ENCODE data around the gene ABCC3.
A peak's percentile ranks its signal among the peaks of the same experiment; 100 is the strongest.
"Not testable (repeated sequence)": the region's sequence is repeated elsewhere in the genome, so short reads cannot be mapped to it uniquely, and the experiment has no call there.

Gene ABCC3

DNA sequence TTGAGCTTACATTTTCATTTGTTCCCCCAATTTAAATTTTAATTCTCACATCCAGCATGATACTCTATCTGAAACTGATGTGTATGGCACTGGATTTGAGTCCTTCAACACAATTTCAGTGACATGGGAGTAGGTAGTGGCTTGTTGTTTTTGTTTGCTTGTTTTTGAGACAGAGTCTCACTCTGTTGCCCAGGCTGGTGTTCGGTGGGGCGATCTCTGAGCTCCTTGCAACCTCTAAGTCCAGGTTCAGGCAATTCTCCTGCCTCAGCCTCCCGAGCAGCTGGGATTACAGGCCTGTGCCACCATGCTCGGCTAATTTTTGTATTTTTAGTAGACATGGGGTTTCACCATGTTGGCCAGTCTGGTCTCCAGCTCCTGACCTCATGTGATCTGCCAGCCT is 74.4 kb downstream of the ABCC3 start:
- peak; percentile 22 for DNase-seq

DNA sequence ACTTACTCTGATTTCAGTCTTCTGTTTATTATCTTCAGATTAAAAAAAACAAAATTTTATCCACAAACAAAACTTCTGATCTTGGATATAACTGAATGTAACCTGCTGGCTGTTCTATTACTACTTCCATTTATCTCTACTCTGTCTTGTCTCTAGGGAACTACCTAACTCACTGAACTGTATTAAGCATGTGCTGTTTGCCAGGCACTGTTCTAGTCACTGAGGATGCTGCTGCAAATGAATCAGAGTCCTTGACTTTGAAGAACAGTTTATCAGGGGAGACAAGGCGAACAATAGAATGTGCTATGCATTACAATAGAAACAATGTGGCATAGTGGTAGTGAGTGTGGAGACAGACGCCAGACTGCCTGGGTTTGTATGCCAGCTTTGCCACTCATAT is 75.3 kb downstream of the ABCC3 start:
- DNase-seq = no peak

DNA sequence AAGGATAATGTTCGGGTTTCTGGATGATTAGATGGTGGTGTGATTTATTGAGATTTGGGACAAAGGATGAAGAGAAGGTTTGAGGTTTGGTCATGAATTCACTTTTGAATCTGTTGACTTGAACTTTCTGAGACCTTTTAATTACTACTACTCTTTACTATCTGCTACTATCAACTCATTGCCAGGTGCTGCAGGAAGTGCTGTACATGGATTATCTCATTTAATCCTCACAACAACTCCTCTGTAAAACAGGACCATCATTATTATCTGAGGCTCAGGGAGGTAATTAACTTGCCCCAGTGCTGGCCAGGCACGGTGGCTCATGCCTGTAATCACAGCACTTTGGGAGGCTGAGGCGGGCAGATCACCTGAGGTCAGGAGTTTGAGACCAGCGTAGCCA is 76.0 kb downstream of the ABCC3 start:
- no peak for DNase-seq

DNA sequence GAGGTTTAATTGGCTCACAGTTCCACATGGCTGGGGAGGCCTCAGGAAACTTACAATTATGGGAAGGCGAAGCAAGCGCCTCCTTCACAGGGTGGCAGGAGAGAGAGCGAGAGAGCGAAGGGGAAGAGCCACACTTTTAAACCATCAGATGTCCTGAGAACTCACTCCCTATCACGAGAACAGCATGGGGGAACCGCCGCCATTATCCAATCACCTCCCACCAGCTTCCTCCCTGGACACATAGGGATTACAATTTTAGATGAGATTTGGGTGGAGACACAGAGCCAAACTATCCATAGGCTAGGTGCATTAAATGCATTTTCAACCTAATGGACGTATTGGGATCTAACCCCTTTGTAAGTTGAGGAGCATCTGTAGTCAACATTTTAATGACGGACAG is 78.0 kb downstream of the ABCC3 start:
- DNase-seq = no peak

DNA sequence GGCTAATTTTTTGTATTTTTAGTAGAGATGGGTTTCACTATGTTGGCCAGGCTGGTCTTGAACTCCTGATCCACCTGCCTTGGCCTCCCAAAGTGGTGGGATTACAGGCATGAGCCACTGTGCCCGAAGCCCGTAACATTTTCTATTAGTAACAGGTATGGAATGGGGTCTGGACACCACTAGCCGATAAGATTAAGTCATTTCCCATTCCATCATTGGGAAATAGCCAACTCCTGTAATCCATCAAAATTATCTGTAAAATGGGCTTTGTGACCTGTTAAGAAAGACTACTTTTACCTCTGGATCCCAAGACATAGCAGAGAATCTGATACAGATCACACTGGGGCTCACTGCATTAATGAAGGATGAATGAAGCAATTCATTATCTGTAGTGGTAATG is 80.8 kb downstream of the ABCC3 start:
- peak; percentile 25 for DNase-seq

DNA sequence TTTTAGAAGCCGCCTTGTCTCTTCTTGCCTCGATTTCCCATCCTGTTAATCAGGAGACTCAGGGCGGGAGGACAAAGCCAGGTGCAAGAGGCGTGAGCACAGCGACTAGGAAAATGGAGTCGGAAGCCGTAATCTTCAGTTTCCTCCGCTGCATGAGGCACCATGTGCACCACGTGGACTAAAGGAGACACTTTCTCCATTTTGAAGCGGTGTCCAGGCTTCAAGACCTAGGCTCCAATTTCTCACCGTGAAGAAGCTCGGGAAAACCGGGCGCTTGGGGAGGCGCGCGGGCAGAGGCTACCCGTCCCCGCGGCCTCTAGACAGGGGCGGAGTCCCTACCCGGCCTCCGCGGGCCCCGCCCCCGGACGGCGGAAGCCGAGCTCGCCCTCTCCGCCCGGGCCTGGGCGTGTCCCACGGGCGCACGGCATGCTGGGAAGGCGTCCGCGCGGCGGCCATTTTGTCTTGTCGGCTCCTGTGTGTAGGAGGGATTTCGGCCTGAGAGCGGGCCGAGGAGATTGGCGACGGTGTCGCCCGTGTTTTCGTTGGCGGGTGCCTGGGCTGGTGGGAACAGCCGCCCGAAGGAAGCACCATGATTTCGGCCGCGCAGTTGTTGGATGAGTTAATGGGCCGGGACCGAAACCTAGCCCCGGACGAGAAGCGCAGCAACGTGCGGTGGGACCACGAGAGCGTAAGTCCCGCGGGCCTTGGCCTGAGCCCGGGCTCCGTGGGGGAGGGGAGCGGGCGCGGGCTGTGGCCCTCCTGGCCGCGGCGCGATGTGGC is 84.7 kb downstream of the ABCC3 start, which contains the start of gene LUC7L3:
Gene LUC7L3 (plus strand): TSS at position 460 of the 780 bp plus-strand sequence. CDS start 130 bp downstream, at position 590.
- DNase-seq = peak; percentile 95

DNA sequence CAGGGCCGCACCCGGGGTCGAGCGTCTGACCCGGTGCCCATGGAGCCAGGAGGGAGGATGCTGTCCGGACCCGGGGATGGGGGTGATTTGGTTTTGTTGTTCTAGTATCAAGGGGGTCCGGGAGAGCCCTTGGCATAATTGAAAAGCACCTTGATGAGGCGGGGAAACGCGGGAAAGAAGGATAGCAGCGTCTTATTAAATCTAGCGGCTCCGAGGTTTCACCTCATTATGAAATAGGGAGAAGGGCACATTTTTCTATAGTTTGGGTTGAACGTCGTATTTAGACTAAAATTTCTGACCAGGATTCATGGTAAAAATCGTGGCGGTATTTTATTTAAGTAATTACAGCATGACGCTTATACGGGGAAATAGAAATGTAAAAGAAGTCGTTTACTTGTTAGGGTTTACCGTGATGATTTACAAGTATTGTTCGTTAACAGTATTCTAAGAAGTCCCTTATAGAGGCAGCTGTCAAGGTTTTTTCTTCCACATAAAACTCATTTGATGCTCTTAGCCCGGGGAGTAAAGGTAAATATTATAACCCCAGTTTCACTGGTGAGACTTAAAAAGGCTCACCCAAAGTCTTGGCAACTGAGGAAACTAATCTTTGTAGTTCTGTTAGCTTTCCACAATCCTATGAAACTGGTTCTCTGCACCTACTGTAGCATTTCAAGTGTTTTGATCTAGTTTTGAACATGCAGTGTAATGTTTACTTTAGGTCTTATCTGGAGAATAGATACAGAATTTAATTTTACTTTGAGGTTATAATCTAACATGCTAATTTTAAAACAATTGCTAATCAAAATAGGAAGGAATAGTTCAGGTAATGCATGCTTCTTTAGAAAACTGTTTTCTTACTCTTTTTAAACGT is 85.5 kb downstream of the ABCC3 start:
- peak; percentile 62 for DNase-seq

DNA sequence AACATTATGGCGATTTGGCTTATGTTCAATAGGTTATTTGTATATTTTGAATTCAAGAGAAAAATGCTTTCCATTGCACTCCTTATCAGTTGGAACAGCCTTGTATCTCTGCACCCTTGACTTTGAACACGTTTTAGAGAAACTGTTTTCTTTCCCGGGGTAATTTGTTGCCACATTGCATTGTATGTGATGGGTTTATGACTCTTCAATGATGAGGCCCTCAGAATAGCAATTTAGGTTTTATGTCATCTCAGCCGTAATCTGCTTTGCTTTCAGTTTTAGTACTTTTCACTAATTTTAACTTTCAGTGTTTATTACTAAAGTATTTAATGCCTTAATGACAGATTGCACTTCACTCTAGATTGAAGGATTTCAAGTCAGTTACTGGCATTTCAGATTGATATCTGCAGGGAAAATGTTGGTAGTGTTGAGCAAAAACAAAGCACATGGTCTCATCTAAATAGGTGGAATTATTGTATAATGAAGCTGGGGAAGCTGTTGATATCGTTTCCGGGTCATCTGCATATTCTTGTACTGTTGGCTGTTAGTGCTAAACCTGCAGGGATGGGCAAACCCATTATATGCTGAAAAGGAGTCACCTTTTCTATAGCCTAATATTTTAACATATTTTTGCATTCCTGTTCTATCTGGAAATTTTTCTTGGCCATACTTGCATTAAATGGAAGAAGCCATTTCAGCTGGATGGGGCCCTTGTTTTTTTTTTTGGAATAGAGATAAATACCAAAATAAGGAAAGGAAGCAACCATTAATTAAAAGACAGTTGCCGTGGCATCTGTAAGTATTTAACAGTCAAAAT is 86.7 kb downstream of the ABCC3 start:
- DNase-seq = peak; percentile 78

DNA sequence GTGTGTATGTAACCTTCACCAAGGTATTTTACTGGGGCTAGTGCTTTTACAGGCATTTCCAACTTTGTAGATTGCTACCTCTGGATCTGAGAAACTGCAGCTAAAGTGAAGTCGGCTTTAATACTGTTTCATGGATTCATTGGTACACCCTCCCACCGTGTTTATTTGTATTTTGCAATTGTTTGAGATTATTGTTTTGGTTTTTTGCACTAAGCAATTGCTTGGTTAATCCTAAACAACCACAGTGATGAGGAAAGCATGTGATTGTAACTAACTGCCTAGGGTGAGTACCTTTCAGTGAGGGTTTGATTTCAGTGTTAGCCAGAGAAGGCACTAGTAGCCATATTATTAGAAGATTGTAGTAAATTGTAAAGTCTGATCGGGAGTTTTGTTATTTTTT is 88.1 kb downstream of the ABCC3 start:
- DNase-seq = no peak

DNA sequence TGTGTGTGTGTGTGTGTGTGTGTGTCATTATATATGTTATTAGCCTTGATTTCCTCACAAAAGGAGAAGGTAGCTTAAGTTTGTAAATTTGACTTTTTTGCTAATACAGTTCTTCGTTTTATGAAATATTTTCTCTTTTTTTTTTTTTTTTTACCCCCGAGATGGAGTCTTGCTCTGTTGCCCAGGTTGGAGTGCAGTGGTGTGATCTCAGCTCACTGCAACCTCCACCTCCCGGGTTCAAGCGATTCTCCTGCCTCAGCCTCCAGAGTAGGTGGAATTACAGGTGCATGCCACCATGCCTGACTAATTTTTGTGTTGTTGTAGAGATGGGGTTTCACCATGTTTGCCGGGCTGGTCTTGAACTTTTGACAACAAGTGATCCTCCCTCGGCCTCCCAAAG is 89.9 kb downstream of the ABCC3 start:
- DNase-seq = not testable (repeated sequence)

DNA sequence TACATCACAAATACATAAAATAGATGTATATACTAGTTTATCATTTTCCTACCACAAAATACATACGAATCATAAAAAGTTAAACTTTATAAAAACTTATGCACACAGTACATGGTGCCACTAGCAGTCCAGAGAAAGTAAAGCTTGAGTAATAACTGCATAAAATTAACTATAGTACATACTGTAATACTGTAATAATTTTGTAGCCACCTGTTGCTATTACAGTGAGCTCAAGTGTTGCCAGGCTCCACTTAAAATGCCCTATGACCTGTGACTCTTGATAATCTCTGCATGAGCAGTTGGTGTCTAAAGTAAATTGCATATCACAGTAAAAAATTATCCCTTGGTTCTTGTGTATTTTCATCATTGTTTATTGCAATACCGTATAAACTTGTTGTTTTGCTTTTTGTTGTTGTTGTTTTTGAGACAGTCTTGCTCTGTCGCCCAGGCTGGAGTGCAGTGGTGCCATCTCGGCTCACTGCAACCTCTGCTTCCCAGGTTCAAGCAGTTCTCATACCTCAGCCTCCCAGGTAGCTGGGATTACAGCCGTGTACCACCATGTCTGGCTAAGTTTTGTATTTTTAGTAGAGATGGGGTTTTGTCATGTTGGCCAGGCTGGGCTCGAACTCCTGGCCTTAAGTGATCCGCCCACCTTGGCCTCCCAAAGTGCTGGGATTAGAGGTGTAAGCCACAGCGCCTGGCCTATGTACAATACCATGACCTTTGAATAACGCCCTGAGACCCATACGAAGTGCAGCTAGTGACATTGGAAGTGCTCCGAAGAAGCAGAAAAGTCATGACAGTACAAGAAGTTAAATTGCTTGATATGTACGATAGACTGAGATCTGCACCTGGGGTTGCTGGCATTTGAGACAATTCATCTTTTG is 91.3 kb downstream of the ABCC3 start:
- DNase-seq = no peak

DNA sequence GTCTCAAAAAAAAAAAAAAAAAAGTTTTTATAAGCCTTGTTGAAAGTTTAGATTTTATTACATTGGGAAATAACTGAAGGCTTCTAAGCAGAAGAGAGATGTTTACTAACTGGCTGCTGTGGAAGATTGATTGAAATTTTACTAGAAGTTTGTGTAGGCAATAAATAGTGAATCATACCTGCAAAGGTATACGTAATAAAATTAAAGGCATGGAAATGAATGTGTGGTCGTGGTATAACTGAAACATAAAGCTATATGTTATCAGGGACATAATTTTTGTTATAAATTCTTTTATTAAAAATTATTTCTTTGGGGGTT is 93.4 kb downstream of the ABCC3 start:
- DNase-seq = no peak

DNA sequence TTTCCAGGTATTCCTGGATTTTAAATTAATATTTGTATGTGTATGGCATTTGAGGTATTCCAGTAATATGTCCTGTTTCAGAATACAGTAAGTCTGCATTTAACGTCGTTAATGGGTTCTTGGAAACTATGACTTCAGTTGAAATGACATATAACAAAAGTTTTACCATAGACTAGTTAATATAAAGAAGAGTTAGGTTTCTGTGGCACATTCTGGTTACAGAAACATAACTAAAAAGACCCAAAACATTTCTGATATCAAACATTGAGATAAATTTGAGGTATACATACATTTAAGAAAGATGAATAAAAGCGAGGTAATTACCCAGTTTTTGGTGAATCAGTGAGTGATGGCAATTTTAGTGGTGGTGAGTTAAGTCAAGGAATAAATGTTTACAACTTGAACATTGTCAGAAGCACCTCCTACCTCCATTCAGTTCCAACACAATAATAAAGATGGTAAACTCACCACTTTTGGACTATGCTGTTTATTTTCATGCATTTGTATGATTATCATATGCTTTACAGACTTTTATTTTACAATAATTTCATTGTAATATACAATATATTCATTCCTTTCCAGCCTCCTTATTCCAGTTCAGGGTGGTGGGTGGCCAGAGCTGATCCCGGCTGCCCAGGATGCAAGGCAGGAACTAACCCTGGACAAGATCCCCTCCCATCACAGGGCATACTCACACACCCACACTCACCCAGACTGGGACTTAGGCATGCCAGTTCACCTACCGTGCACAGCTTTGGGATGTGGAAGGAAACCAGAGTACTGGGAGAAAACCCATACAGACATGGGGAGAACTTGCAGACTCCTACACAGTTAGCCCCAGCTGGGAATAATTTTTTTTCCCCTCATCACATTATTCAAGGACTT is 94.4 kb downstream of the ABCC3 start:
- no peak for DNase-seq

DNA sequence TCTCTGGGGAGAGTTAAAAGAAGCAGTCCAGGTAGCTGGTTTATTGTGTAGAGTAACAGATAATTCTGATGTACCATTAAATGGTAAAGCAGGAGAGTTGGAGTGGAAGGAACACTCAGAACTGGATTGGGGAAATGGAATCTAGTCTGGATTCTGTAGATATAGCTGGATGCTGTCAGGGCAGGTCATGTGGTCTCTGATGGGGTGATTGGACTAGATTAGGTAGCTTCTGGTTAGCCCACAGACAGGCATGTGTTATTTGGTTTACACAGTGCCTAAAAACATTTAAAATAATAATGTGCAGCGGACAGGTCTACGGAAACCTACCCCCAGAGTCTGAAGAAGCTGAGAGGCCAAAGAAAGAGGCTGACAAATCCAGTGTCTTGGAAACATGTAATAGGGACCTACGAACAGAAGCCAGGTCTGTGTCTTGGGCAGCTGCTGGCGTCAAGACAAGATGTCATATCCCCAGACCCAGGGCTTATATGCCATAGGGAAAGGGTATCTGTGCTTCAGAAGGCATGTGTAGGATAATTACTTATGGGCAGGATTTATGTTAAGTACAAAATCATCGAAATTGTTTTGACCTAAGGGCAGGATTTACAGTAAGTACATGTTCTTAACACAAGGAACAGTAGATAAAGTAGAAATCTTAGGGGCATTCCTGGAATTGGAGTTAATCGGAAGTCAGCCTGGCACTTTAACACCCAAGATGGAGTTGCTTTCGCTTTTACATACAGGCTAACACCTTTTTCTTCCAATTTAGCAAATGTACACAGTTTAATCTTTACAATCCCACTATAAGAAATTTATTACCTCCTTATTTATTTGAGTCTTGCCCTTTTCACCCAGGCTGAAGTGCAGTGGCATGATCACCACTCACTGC is 97.1 kb downstream of the ABCC3 start:
- DNase-seq = peak; percentile 64

DNA sequence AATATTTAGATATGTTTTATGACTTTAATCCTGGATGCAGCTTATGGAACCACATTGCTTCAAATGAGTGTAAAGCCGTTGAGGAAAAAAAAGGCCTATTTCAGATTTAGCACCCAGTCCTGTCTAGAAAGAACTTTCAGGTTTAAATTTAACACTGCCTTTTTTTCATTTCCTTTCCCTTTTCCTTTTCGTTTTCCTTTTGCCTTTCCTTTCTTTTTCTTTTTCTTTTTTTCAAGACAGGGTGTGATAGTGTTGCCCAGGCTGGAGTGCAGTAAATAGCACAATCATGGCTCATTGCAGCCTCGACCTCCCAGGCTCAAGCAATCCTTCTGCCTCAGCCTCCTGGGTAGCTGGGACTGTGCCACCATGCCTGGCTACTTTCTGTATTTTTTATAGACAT is 100.6 kb downstream of the ABCC3 start:
- DNase-seq = no peak

DNA sequence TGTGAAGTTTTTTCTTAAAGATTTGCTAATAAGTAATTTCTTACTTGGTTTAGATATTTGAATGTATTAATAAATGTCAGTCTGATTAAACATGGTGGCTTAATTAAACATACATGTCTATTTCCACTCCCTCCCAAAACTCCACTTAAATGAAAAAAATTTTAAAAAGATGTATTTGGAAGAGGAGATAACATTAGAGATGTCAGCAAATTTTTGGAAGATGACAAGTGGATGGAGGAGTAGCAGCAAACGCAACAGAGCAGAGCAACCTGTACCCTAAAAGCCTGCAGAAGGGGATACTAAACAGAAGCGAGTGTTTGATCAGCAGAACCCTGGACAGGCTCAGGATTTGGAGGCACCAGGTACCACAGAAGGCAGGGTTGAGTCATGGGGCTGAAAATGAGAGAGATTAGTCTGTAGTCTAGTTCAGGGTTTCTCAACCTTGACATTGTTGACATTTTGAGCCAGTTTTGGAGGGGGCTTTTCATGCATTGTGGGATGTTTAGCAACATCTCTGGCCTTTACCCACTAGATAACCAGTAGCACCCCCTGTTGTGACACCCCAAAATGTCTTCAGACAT is 102.5 kb downstream of the ABCC3 start:
- no peak for DNase-seq

DNA sequence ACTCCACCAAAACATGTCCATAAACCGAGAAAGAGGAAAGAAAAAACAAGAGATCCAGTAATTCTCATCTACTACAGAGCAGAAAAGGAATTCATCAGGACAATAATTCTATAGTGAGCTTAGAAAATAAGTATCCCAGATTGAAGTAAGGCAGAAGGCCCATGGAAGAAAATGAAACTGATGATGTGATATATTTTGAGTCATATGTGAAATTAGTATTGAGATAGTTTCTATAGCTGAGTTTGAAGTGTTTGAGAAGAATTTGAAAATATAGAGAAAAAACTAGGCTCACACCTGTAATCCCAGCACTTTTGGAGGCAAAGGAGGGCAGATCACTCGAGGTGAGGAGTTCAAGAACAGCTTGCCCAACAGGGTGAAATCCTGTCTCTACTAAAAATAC is 104.4 kb downstream of the ABCC3 start:
- no peak for DNase-seq
